Bone marrow (tissue), 2 donors: Measurements from ENCODE around the gene KCNQ1.

Source experiments
- DNase-seq, 2 donors: peaks; one replicate each; lab custom pipeline; 2025; lab: John Stamatoyannopoulos, UW

The KCNQ1 gene

GRCh38 chr11:2651054-2651617 lies 206.3 kb downstream of the KCNQ1 start:
- no peak for DNase-seq

- no peak for DNase-seq
Measured at GRCh38 chr11:2651826-2652271, 207.0 kb downstream of the KCNQ1 start.

GRCh38 chr11:2652333-2653197 lies 207.8 kb downstream of the KCNQ1 start:
- no peak for DNase-seq

GRCh38 chr11:2653198-2653551 lies 208.4 kb downstream of the KCNQ1 start:
- no peak for DNase-seq

- no peak for DNase-seq
Measured at GRCh38 chr11:2653930-2654739, 209.3 kb downstream of the KCNQ1 start.

- DNase-seq = no peak
Measured at GRCh38 chr11:2655016-2655719, 210.4 kb downstream of the KCNQ1 start.

- DNase-seq = no peak
Measured at GRCh38 chr11:2655834-2656622, 211.2 kb downstream of the KCNQ1 start.

GRCh38 chr11:2656859-2657258 lies 212.1 kb downstream of the KCNQ1 start:
- DNase-seq = no peak

- no peak for DNase-seq
Measured at GRCh38 chr11:2657697-2658284, 213.0 kb downstream of the KCNQ1 start.

- DNase-seq = no peak
Measured at GRCh38 chr11:2660357-2660939, 215.6 kb downstream of the KCNQ1 start.

- no peak for DNase-seq
Measured at GRCh38 chr11:2661173-2662023, 216.6 kb downstream of the KCNQ1 start.

GRCh38 chr11:2662024-2662312 lies 217.2 kb downstream of the KCNQ1 start:
- no peak for DNase-seq

GRCh38 chr11:2662430-2663299 lies 217.9 kb downstream of the KCNQ1 start:
- no peak for DNase-seq

- DNase-seq = no peak
Measured at GRCh38 chr11:2663506-2663905, 218.7 kb downstream of the KCNQ1 start.

GRCh38 chr11:2663915-2664314 lies 219.1 kb downstream of the KCNQ1 start:
- DNase-seq = no peak

GRCh38 chr11:2664376-2664775 lies 219.6 kb downstream of the KCNQ1 start:
- no peak for DNase-seq

GRCh38 chr11:2664791-2665525 lies 220.2 kb downstream of the KCNQ1 start:
- no peak for DNase-seq
